T follicular helper cell (primary cell): Measurements from ENCODE around the gene C12orf54.
"Not testable (repeated sequence)": the region's sequence is repeated elsewhere in the genome, so short reads cannot be mapped to it uniquely, and the experiment has no call there.

ENCODE experiments used
- DNase-seq: peaks from one replicate; pipeline ENCODE4 v3.0.0-alpha.2; 2020; ENCODE audit warnings: low read depth
- total RNA-seq, 2 experiments: gene quantifications; one replicate each; lab custom pipeline; 2026; lab: John Stamatoyannopoulos, UW

Gene C12orf54
- total RNA-seq, result 0 reads per million in 2 experiments

- DNase-seq, result no peak
Observed at GRCh38 chr12:48482198-48482597, at the start of gene C12orf54. Gene C12orf54, plus strand, starts transcription at chr12:48482498. Its CDS starts 799 bp downstream, at chr12:48483297.

DNA sequence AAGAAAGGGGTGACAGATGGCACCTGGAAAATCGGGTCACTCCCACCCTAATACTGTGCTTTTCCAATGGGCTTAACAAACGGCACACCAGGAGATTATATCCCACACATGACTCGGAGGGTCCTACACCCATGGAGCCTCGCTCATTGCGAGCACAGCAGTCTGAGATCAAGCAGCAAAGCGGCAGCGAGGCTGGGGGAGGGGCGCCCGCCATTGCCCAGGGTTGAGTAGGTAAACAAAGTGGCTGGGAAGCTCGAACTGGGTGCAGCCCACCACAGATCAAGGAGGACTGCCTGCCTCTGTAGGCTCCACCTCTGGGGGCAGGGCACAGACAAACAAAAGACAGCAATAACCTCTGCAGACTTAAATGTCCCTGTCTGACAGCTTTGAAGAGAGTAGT, 48.3 kb upstream of the C12orf54 start:
- DNase-seq, result not testable (repeated sequence)

- DNase-seq, result no peak
Observed at GRCh38 chr12:48441069-48441468, 41.2 kb upstream of the C12orf54 start.

DNA sequence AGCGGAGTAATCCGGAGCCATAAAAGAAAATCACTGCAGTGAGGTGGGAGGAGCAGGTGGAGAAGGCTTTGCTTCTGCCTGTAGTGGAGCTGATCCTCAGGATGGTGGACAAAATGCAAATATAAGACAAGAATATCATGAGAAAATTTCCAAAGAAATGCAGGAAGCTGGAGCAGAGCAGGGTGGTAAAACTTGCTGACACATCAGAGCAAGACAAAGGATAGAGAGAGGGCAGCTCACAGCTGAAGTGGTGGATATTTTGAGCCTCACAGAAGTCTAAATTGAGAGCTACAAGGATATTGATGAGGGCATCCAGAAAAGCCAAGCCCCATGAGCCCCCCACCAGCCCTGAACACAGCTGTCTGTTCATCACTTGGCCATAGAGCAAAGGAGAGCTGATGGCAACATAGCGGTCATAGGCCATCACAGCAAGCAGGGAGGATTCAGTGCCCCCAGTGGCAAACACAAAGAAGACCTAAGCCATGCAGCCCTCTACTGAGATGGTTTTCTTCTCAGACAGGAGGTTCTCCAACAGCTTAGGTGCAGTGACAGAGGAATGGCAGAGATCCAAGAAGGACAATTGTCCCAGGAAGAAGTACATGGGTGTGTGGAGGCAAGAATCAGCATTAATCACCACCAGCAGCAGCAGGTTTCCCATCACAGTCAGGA, 40.0 kb upstream of the C12orf54 start:
- DNase-seq, result no peak

- no peak for DNase-seq
Observed at GRCh38 chr12:48445538-48445937, 36.8 kb upstream of the C12orf54 start.

DNA sequence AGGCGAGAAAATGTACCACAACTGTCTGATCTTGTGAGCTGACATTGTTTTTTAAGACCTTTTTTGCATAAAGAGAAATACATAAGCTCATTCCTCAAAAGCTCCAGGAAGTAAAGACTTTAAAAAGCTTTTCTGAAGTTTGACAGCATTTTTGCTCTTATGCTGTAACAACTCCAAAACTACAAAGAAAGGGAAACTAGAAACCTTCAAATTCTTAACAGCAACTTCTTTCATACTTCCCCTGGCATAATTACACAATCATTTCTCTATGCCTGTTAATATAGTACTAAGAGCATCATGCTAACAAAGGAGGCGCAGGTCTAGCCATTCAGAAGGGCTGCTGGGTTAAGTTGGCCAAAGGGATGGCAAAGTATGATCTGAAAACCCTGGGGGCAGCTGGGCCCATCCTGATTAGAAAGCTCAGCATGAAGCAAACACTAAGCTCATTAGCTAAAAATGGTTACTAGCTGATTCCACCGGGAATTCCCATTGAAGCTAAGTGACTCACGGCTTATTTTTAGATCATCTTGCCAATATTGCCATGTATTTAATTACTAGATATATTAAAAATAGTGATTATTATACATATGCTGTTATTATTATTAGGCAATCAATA, 36.0 kb upstream of the C12orf54 start:
- DNase-seq, result no peak

GRCh38 chr12:48447755-48448154, 34.5 kb upstream of the C12orf54 start:
- no peak for DNase-seq

DNA sequence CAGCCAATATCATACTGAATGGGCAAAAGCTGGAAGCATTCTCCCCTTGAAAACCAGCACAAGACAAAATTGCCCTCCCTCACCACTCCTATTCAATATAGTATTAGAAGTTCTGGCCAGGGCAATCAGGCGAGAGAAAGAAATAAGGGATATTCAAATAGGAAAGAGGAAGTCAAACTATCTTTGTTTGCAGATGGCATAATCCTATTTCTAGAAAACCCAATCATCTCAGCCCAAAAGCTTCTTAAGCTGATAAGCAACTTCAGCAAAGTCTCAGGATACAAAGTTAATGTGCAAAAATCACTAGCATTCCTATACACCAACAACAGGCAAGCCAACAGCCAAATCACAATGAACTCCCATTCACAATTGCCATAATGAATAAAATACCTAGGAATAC, 30.9 kb upstream of the C12orf54 start:
- DNase-seq, result no peak

GRCh38 chr12:48452961-48453360, 29.3 kb upstream of the C12orf54 start:
- DNase-seq, result not testable (repeated sequence)

- DNase-seq, result no peak
Observed at GRCh38 chr12:48454667-48455066, 27.6 kb upstream of the C12orf54 start.

GRCh38 chr12:48455116-48455515, 27.2 kb upstream of the C12orf54 start:
- DNase-seq, result no peak

DNA sequence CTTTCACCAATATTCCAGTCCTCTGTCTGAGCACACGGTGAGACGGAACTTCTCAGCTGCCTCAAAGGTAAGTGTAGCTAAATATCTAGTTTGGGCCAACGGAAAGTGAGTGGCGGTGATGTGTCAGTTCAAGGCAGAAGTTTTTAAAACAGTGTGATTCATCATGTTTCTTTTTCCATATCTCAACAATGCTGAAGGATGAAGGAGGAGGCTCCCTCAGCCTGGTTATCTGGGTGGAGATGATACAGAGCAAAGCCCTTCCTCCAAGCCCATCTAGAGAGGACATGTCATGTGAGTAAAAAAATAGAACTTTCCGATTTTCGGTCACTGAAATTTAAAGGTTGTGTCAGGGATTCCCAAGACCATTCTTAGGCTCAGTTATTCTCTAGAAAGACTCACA, 23.0 kb upstream of the C12orf54 start:
- DNase-seq, result no peak

GRCh38 chr12:48469027-48469426, 13.3 kb upstream of the C12orf54 start:
- not testable (repeated sequence) for DNase-seq

DNA sequence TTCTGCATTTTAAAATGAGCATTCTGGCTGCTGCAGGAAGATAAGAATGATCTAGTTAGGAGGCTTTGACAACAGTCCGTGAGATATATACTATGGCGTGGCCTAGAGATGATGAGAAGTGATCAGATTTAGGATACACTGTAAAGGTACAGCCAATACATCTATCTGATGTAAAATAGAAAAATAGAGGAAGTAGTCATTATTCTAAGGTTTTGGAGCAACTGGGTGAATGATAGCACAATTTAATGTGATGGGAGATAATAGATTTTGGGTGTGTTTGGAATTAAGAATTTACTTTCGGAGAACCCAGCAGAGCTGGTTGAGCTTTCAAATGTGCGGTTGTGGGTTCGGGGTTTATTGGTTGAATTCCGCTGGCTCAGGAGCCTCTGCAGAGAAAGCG, 10.0 kb upstream of the C12orf54 start, which contains the start of gene ANP32D:
Gene ANP32D (plus strand): TSS at position 301 of the 400 bp plus-strand sequence. CDS start 106 bp downstream, outside the sequence.
- DNase-seq, result no peak

DNA sequence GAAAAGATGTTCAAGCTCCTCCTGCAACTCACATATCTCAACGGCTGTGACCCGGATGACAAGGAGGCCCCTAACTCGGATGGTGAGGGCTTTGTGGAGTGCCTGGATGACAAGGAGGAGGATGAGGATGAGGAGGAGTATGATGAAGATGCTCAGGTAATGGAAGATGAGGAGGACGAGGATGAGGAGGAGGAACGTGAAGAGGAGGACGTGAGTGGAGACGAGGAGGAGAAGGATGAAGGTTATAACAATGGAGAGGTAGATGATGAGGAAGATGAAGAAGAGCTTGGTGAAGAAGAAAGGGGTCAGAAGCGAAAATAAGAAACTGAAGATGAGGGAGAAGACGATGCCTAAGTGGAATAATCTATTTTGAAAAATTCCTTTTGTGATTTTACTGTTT, 9.2 kb upstream of the C12orf54 start:
- no peak for DNase-seq

DNA sequence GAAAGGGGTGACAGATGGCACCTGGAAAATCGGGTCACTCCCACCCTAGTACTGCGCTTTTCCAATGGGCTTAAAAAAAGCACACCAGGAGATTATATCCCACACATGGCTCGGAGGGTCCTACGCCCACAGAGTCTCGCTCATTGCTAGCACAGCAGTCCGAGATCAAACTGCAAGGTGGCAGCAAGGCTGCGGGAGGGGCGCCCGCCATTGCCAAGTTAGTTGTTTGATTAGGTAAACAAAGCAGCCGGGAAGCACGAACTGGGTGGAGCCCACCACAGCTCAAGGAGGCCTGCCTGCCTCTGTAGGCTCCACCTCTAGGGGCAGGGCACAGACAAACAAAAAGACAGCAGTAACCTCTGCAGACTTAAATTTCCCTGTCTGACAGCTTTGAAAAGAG, 7.8 kb upstream of the C12orf54 start:
- DNase-seq, result not testable (repeated sequence)

DNA sequence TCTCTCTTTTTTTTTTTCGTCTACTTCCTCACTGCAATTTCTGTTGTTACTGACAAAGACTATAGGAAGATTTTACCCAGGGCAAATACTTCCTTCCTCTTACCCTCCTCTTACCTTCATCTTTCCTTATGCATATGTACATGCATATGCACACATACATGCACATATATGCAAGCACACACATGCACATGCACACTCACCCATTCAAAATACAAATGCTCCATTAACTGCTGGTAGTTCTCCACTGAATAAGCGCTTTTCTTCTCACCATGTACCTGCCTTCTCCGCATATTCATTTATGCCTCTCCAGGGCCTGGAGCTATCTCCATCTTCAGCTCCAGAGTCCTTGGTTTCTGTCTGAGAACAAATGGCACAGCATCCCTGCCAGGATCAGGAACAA, 632 bp downstream of the C12orf54 start:
- DNase-seq, result no peak

- DNase-seq, result no peak
Observed at GRCh38 chr12:48486261-48486660, 4.0 kb downstream of the C12orf54 start.

- no peak for DNase-seq
Observed at GRCh38 chr12:48486679-48487078, 4.4 kb downstream of the C12orf54 start.

DNA sequence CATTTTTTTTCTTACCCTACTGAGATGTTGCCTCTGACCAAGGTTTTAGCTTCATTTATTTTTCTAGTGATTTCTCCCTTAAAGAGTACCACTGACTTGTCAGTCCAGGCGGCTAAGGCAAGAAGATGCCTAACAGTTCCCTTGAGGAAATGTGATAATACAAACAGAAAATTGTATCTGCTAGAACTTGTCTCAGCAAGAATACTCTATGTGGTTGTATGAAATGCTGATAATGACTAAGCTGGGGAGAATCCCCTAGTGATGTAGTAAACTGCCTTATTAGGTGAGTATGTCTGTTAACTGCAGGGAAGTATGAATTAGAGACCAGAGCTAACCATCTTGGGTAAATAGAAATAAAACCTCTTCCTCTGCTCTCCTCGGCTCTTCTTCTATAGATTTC, 6.7 kb downstream of the C12orf54 start:
- DNase-seq, result no peak

- not testable (repeated sequence) for DNase-seq
Observed at GRCh38 chr12:48489456-48489855, 7.2 kb downstream of the C12orf54 start.

DNA sequence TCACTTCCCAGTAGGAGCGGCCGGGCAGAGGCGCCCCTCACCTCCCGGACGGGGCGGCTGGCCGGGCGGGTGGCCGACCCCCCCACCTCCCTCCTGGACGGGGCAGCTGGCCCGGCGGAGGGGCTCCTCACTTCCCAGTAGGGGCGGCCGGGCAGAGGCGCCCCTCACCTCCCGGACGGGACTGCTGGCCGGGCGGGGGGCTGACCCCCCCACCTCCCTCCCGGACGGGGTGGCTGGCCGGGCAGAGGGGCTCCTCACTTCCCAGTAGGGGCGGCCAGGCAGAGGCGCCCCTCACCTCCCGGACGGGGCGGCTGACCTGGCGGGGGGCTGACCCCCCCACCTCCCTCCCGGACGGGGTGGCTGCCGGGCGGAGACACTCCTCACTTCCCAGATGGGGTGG, 18.0 kb downstream of the C12orf54 start:
- not testable (repeated sequence) for DNase-seq

GRCh38 chr12:48506836-48507235, 24.5 kb downstream of the C12orf54 start:
- DNase-seq, result not testable (repeated sequence)

DNA sequence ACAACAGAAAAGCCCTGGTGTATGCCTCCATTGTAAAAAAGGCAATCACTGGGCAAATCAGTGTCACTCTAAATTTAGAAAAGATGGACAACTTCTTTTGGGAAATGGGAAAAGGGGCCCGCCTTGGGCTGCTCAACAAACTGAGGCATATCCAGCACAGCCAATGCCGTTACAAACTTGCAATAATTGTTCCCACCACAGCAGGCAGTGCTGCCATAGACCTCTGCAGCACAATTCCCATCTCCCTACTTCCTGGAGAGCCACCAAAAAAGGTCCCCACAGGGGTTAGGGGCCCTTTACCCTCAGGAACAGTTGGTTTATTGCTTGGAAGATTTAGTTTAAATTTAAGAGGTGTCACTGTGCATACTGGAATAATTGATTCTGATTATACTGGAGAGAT, 26.7 kb downstream of the C12orf54 start:
- DNase-seq, result no peak
